Ureter (tissue), 1 donor: ENCODE measurements around the gene LIMS4. TPM values are rescaled to one million over a fixed set of nuclear protein-coding genes. Genes with fewer than 3 reads are reported as not detected.
"Not testable (repeated sequence)": the region's sequence is repeated elsewhere in the genome, so short reads cannot be mapped to it uniquely, and the experiment has no call there.

Experiments used
- DNase-seq: peaks from one replicate; pipeline ENCODE4 v3.0.0-alpha.2; 2020; ENCODE audit warnings: low spot score
- total RNA-seq: library from RNA; stranded (reverse); gene quantifications from one replicate; pipeline ENCODE4 v1.2.4, GENCODE V29; 2023
- donor health status: DM: yes; HTN: yes; CAD: no.

LIMS4 gene
- total RNA-seq, 1 donor from 2014 or later, result 1.6 TPM

GRCh38 chr2:110449127-110449947 lies 23.3 kb downstream of the LIMS4 start:
- DNase-seq, result not testable (repeated sequence)

- DNase-seq, result not testable (repeated sequence)
These were observed 26.0 kb downstream of the LIMS4 start for GRCh38 chr2:110446644-110447043.

- not testable (repeated sequence) for DNase-seq
These were observed 29.2 kb downstream of the LIMS4 start for GRCh38 chr2:110443305-110444005.

GRCh38 chr2:110441905-110442304 lies 30.7 kb downstream of the LIMS4 start:
- DNase-seq, result not testable (repeated sequence)

- not testable (repeated sequence) for DNase-seq
These were observed 38.1 kb downstream of the LIMS4 start for GRCh38 chr2:110434565-110434964.

- not testable (repeated sequence) for DNase-seq
These were observed 46.9 kb downstream of the LIMS4 start for GRCh38 chr2:110425725-110426124.

GRCh38 chr2:110424421-110424820 lies 48.2 kb downstream of the LIMS4 start:
- DNase-seq, result not testable (repeated sequence)

GRCh38 chr2:110423574-110423962 lies 49.0 kb downstream of the LIMS4 start:
- not testable (repeated sequence) for DNase-seq

GRCh38 chr2:110422852-110423573 lies 49.6 kb downstream of the LIMS4 start:
- DNase-seq, result not testable (repeated sequence)

- DNase-seq, result not testable (repeated sequence)
These were observed 51.8 kb downstream of the LIMS4 start for GRCh38 chr2:110420641-110421354.

- not testable (repeated sequence) for DNase-seq
These were observed 65.5 kb downstream of the LIMS4 start for GRCh38 chr2:110407142-110407541.

GRCh38 chr2:110404988-110405387 lies 67.6 kb downstream of the LIMS4 start:
- not testable (repeated sequence) for DNase-seq

GRCh38 chr2:110404246-110404645 lies 68.4 kb downstream of the LIMS4 start:
- not testable (repeated sequence) for DNase-seq

GRCh38 chr2:110401001-110401618 lies 71.5 kb downstream of the LIMS4 start:
- DNase-seq, result not testable (repeated sequence)

GRCh38 chr2:110399378-110399777 lies 73.2 kb downstream of the LIMS4 start:
- not testable (repeated sequence) for DNase-seq

- not testable (repeated sequence) for DNase-seq
These were observed 76.6 kb downstream of the LIMS4 start for GRCh38 chr2:110395990-110396389.

Other genes with a start within 250 kb of the LIMS4 start
- gene RGPD6, start 104.4 kb upstream of the LIMS4 start, total RNA-seq, result 53.0 TPM
- gene BUB1, start 205.2 kb upstream of the LIMS4 start, total RNA-seq, result 1.4 TPM